SK-N-SH (cell line): ENCODE measurements around the gene SFMBT2. TPM values are rescaled to one million over a fixed set of nuclear protein-coding genes. Genes with fewer than 3 reads are reported as not detected.

ENCODE experiments used
- CTCF ChIA-PET: fragments of 300-600, 350-600 bp; formaldehyde crosslinking; extraction: SDS; loops from one replicate; lab custom pipeline; 2021; lab: Yijun Ruan, JAX
- POLR2A ChIA-PET: fragments of 350-600 bp; sonication (Branson Sonifier 250); formaldehyde crosslinking; extraction: SDS; loops from one replicate; lab custom pipeline; 2020; ENCODE audit warnings: antibody characterized with exemption, inconsistent platforms; lab: Yijun Ruan, JAX
- DNase-seq: peaks from one replicate; pipeline ENCODE4 v3.0.0; 2012
- H2AFZ ChIP-seq: fragments of 200-600 bp; sonication (generic); 2 replicates; pipeline ENCODE4 v1.8.1; 2016; ENCODE audit warnings: antibody characterized with exemption, mild to moderate bottlenecking, low read depth
- H3F3A ChIP-seq: fragments of 200-600 bp; sonication (generic); replicated peaks from 2 replicates; pipeline ENCODE3; 2016; ENCODE audit warnings: antibody characterized with exemption, mild to moderate bottlenecking; ENCODE audit not compliant: insufficient read depth
- H3K27ac ChIP-seq, 2 experiments: fragments of 200-500 bp in 1 of 2; fragments of 200-600 bp in 1 of 2; sonication (Bioruptor generic) in 1 of 2; sonication (generic), shearing (Covaris generic) in 1 of 2; 2 replicates each; pipeline versions ENCODE4 v1.5.1 to v1.6.1; 2014 to 2016; ENCODE audit warnings: low read depth in 2 of 2, inconsistent platforms in 1 of 2, low read length in 1 of 2, mild to moderate bottlenecking in 1 of 2, mixed read lengths in 1 of 2
- H3K27me3 ChIP-seq: fragments of 200-600 bp; sonication (generic), shearing (Covaris generic); 2 replicates; pipeline ENCODE4 v1.6.1; 2016; ENCODE audit warnings: mixed run types; ENCODE audit not compliant: insufficient read depth
- H3K36me3 ChIP-seq, 2 experiments: fragments of 200-500 bp in 1 of 2; fragments of 200-600 bp in 1 of 2; sonication (Bioruptor generic) in 1 of 2; sonication (generic) in 1 of 2; replicated peaks in 1 of 2; 2 replicates each; pipeline versions ENCODE3 to v1.5.1; 2014 to 2016; ENCODE audit warnings: low read length in 1 of 2, mild to moderate bottlenecking in 1 of 2; ENCODE audit not compliant: insufficient read depth in 2 of 2, control insufficient read depth in 1 of 2
- H3K4me1 ChIP-seq, 2 experiments: fragments of 200-500 bp in 1 of 2; fragments of 200-600 bp in 1 of 2; sonication (Bioruptor generic) in 1 of 2; sonication (generic), shearing (Covaris generic) in 1 of 2; 2 replicates each; pipeline versions ENCODE4 v1.5.1 to v1.6.1; 2014 to 2016; ENCODE audit warnings: low read depth in 1 of 2, low read length in 1 of 2, mixed run types in 1 of 2; ENCODE audit not compliant: insufficient read depth in 2 of 2, control insufficient read depth in 1 of 2
- H3K4me2 ChIP-seq: fragments of 200-600 bp; sonication (generic), shearing (Covaris generic); 2 replicates; pipeline ENCODE4 v1.6.1; 2017; ENCODE audit warnings: mixed run types
- H3K4me3 ChIP-seq, 2 experiments: fragments of 200-500 bp in 1 of 2; fragments of 200-600 bp in 1 of 2; sonication (Bioruptor generic) in 1 of 2; sonication (generic), shearing (Covaris generic) in 1 of 2; 2 replicates each; pipeline versions ENCODE4 v1.5.1 to v1.8.1; 2014 to 2016; ENCODE audit warnings: low read depth in 2 of 2, inconsistent platforms in 1 of 2, low read length in 1 of 2, mild to moderate bottlenecking in 1 of 2, mixed read lengths in 1 of 2, moderate library complexity in 1 of 2
- H3K79me2 ChIP-seq: fragments of 200-600 bp; sonication (generic); 2 replicates; pipeline ENCODE4 v1.8.1; 2017; ENCODE audit warnings: mild to moderate bottlenecking; ENCODE audit not compliant: insufficient read depth
- H3K9ac ChIP-seq: fragments of 200-600 bp; sonication (generic); 2 replicates; pipeline ENCODE4 v1.6.1; 2017; ENCODE audit warnings: mixed run types
- H3K9me2 ChIP-seq: fragments of 200-600 bp; sonication (generic); 2 replicates; pipeline ENCODE4 v1.6.1; 2017; ENCODE audit warnings: mixed run types
- H3K9me3 ChIP-seq: fragments of 200-600 bp; sonication (generic); 2 replicates; pipeline ENCODE4 v1.6.1; 2017; ENCODE audit warnings: mixed run types, mild to moderate bottlenecking, moderate library complexity
- H4K20me1 ChIP-seq: fragments of 200-600 bp; sonication (generic); 2 replicates; pipeline ENCODE4 v1.6.1; 2017; ENCODE audit warnings: mild to moderate bottlenecking, mixed run types; ENCODE audit not compliant: insufficient read depth
- CHD2 ChIP-seq: fragments of 150-350 bp; IDR thresholded peaks from 2 replicates; pipeline ENCODE4 v1.6.1; 2018; ENCODE audit warnings: low read length; ENCODE audit not compliant: partially characterized antibody
- ELF1 ChIP-seq: IDR thresholded peaks from 2 replicates; pipeline ENCODE4 v1.4.0; 2012
- FOXM1 ChIP-seq: IDR thresholded peaks from 2 replicates; pipeline ENCODE4 v1.4.0; 2012; ENCODE audit warnings: low read depth, mild to moderate bottlenecking
- JUND ChIP-seq: IDR thresholded peaks from 2 replicates; pipeline ENCODE4 v1.4.0; 2012
- MXI1 ChIP-seq: IDR thresholded peaks from 2 replicates; pipeline ENCODE4 v1.6.1; 2012; ENCODE audit warnings: mild to moderate bottlenecking, low read depth, low read length, improper control_type of control experiment
- NFIC ChIP-seq: IDR thresholded peaks from 2 replicates; pipeline ENCODE4 v1.4.0; 2012; ENCODE audit warnings: borderline replicate concordance
- POLR2AphosphoS5 ChIP-seq: IDR thresholded peaks from 2 replicates; pipeline ENCODE4 v1.6.1; 2012; ENCODE audit warnings: low read depth, low read length
- RAD21 ChIP-seq: IDR thresholded peaks from 2 replicates; pipeline ENCODE4 v1.6.1; 2012; ENCODE audit warnings: mild to moderate bottlenecking, low read length
- RXRA ChIP-seq: IDR thresholded peaks from 2 replicates; pipeline ENCODE4 v1.4.0; 2012; ENCODE audit warnings: low read depth, mild to moderate bottlenecking, borderline replicate concordance
- TCF12 ChIP-seq: IDR thresholded peaks from 2 replicates; pipeline ENCODE4 v1.4.0; 2012
- YY1 ChIP-seq: IDR thresholded peaks from 2 replicates; pipeline ENCODE4 v1.4.0; 2012; ENCODE audit warnings: low read depth, mild to moderate bottlenecking
- WGBS: methylation state at CpG from one replicate; pipeline ENCODE4 v1.1.6; 2017; ENCODE audit warnings: low lambda C conversion rate; 5-methylcytosine and 5-hydroxymethylcytosine counted together
- polyA plus RNA-seq, 3 experiments: library from polyadenylated mRNA; depleted of rRNA; stranded (reverse); fragments of >200 nt; gene quantifications; 2 replicates each; pipeline ENCODE4 v1.2.3, GENCODE V29; 2012
- TF ChIP-seq, protein P1 (sequence below): IDR thresholded peaks from 2 replicates; pipeline ENCODE4 v1.4.0; 2012; ENCODE audit warnings: low read depth
- TF ChIP-seq, protein P2 (sequence below): IDR thresholded peaks from 2 replicates; pipeline ENCODE4 v1.6.1; 2012; ENCODE audit warnings: mild to moderate bottlenecking, low read depth, low read length, moderate library complexity
- TF ChIP-seq, protein P3 (sequence below): fragments of 200-600 bp; sonication (generic); IDR thresholded peaks from 2 replicates; pipeline ENCODE4 v1.6.1; 2017; ENCODE audit warnings: antibody characterized with exemption, mild to moderate bottlenecking, moderate library complexity
- TF ChIP-seq, protein P4 (sequence below): fragments of 150-350 bp; IDR thresholded peaks from 2 replicates; pipeline ENCODE4 v1.6.1; 2017; ENCODE audit warnings: antibody characterized with exemption, low read length, low read depth, borderline replicate concordance
- TF ChIP-seq, protein P5 (sequence below): IDR thresholded peaks from 2 replicates; pipeline ENCODE4 v1.4.0; 2012; ENCODE audit warnings: low read depth, borderline replicate concordance
- TF ChIP-seq, protein P6 (sequence below): IDR thresholded peaks from 2 replicates; pipeline ENCODE4 v1.4.0; 2012; ENCODE audit warnings: low read depth, borderline replicate concordance

Gene SFMBT2
- polyA plus RNA-seq, 1 of the 3 experiments (the other 2 are of a cell fraction), result 0.20 TPM

DNA sequence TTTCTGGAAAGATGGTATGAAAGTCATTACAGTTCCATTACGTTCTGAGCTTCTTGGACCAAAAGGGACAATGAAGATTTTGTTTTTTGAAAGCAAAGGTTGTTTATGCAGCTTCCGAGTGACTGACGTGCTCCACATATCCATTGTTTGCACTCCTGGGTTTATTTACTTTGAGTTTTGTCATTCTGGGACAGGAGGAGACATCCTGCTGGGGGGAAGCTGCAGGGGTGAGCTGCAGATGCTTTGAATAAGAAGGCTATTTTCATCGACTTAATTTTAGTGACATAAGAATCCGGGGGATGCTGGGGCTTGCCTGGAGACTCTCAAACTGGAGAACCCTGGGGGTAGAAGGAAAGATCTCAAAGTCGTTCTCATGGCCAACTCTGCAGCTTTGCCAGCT is 12.7 kb upstream of the SFMBT2 start:
- TF ChIP-seq TCF12, result no peak
- Histone ChIP-seq H3K9me2 (no peaks in the 10 kb centered on the region), H2AFZ (no peak overlapping the region), H3K27ac (no peak overlapping the region), H3K9me3 (no peaks in the 10 kb centered on the region), H3K79me2 (no peaks in the 10 kb centered on the region), H4K20me1 (no peaks in the 10 kb centered on the region), H3K27me3 (no peaks in the 10 kb centered on the region; the same call in 1 of the 2 replicates), H3F3A (no peaks in the 10 kb centered on the region), H3K4me3 (no peak overlapping the region), H3K9ac (no peak overlapping the region), H3K4me2 (no peak overlapping the region), H3K4me1 (no peaks in the 10 kb centered on the region), H3K36me3 (no peaks in the 10 kb centered on the region)
- POLR2A ChIA-PET, result no interaction called here
- 25% methylated on average over 6 of the region's 6 CpGs for WGBS
- CTCF ChIA-PET, result interaction anchor here (0.9 kb wide), 1 partner anchor 12 kb away, joined by 4 read pairs; no protein-coding TSS in a partner anchor
- DNase-seq, result no peak

DNA sequence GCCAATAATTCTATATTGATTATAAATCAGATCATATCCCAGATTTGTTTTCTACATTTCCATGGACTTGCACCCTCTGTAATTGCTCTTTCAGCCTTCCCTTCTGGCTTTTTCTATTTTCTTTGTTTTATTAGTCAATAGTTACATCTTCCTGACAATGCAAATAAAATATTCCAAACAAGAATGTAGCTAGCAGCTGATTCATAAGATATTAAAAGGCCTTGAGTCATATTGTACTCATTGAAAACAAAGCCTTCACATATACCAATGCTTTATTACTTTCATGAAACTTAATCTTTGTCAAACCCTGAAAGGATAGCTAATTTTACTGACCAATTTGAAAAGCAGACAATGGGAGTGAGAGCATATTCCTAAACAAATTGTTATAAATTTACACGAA is 10.7 kb upstream of the SFMBT2 start:
- no peaks in the 10 kb centered on the region for H3K4me1 ChIP-seq
- H3K27ac ChIP-seq, result no peak overlapping the region
- H3K9ac ChIP-seq, result no peak overlapping the region
- H3K27me3 ChIP-seq, result no peaks in the 10 kb centered on the region; the same call in 1 of the 2 replicates
- no peaks in the 10 kb centered on the region for H4K20me1 ChIP-seq
- no peak overlapping the region for H3K4me2 ChIP-seq
- H3K9me2 ChIP-seq, result no peaks in the 10 kb centered on the region
- 7% methylated on average over 1 of the region's 1 CpG for whole genome bisulfite sequencing
- no peaks in the 10 kb centered on the region for H3K36me3 ChIP-seq
- no peak overlapping the region for H3K4me3 ChIP-seq
- no peaks in the 10 kb centered on the region for H3K79me2 ChIP-seq
- CTCF ChIA-PET, result interaction anchor here (0.7 to 5.8 kb wide), 4 partner anchors 301 to 504 kb away, joined by 3 to 37 read pairs (median 7); no protein-coding TSS in a partner anchor
- no peak for DNase-seq
- no peaks in the 10 kb centered on the region for H3K9me3 ChIP-seq
- no peak overlapping the region for H2AFZ ChIP-seq
- TF ChIP-seq TCF12 (no peak), RXRA (no peak), FOXM1 (no peak), MXI1 (no peak), RAD21 (no peak), POLR2AphosphoS5 (no peak), YY1 (no peak), NFIC (no peak), ELF1 (no peak), JUND (no peak), CHD2 (no peak)
- TF ChIP-seq, protein P1, sequence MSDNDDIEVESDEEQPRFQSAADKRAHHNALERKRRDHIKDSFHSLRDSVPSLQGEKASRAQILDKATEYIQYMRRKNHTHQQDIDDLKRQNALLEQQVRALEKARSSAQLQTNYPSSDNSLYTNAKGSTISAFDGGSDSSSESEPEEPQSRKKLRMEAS, result no peak
- TF ChIP-seq, protein P2, sequence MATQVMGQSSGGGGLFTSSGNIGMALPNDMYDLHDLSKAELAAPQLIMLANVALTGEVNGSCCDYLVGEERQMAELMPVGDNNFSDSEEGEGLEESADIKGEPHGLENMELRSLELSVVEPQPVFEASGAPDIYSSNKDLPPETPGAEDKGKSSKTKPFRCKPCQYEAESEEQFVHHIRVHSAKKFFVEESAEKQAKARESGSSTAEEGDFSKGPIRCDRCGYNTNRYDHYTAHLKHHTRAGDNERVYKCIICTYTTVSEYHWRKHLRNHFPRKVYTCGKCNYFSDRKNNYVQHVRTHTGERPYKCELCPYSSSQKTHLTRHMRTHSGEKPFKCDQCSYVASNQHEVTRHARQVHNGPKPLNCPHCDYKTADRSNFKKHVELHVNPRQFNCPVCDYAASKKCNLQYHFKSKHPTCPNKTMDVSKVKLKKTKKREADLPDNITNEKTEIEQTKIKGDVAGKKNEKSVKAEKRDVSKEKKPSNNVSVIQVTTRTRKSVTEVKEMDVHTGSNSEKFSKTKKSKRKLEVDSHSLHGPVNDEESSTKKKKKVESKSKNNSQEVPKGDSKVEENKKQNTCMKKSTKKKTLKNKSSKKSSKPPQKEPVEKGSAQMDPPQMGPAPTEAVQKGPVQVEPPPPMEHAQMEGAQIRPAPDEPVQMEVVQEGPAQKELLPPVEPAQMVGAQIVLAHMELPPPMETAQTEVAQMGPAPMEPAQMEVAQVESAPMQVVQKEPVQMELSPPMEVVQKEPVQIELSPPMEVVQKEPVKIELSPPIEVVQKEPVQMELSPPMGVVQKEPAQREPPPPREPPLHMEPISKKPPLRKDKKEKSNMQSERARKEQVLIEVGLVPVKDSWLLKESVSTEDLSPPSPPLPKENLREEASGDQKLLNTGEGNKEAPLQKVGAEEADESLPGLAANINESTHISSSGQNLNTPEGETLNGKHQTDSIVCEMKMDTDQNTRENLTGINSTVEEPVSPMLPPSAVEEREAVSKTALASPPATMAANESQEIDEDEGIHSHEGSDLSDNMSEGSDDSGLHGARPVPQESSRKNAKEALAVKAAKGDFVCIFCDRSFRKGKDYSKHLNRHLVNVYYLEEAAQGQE, result no peak
- TF ChIP-seq, protein P3, sequence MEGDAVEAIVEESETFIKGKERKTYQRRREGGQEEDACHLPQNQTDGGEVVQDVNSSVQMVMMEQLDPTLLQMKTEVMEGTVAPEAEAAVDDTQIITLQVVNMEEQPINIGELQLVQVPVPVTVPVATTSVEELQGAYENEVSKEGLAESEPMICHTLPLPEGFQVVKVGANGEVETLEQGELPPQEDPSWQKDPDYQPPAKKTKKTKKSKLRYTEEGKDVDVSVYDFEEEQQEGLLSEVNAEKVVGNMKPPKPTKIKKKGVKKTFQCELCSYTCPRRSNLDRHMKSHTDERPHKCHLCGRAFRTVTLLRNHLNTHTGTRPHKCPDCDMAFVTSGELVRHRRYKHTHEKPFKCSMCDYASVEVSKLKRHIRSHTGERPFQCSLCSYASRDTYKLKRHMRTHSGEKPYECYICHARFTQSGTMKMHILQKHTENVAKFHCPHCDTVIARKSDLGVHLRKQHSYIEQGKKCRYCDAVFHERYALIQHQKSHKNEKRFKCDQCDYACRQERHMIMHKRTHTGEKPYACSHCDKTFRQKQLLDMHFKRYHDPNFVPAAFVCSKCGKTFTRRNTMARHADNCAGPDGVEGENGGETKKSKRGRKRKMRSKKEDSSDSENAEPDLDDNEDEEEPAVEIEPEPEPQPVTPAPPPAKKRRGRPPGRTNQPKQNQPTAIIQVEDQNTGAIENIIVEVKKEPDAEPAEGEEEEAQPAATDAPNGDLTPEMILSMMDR, result no peak
- TF ChIP-seq, protein P4, sequence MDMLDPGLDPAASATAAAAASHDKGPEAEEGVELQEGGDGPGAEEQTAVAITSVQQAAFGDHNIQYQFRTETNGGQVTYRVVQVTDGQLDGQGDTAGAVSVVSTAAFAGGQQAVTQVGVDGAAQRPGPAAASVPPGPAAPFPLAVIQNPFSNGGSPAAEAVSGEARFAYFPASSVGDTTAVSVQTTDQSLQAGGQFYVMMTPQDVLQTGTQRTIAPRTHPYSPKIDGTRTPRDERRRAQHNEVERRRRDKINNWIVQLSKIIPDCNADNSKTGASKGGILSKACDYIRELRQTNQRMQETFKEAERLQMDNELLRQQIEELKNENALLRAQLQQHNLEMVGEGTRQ, result no peak
- TF ChIP-seq, protein P5, sequence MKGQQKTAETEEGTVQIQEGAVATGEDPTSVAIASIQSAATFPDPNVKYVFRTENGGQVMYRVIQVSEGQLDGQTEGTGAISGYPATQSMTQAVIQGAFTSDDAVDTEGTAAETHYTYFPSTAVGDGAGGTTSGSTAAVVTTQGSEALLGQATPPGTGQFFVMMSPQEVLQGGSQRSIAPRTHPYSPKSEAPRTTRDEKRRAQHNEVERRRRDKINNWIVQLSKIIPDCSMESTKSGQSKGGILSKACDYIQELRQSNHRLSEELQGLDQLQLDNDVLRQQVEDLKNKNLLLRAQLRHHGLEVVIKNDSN, result no peak
- TF ChIP-seq, protein P6, sequence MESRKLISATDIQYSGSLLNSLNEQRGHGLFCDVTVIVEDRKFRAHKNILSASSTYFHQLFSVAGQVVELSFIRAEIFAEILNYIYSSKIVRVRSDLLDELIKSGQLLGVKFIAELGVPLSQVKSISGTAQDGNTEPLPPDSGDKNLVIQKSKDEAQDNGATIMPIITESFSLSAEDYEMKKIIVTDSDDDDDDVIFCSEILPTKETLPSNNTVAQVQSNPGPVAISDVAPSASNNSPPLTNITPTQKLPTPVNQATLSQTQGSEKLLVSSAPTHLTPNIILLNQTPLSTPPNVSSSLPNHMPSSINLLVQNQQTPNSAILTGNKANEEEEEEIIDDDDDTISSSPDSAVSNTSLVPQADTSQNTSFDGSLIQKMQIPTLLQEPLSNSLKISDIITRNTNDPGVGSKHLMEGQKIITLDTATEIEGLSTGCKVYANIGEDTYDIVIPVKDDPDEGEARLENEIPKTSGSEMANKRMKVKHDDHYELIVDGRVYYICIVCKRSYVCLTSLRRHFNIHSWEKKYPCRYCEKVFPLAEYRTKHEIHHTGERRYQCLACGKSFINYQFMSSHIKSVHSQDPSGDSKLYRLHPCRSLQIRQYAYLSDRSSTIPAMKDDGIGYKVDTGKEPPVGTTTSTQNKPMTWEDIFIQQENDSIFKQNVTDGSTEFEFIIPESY, result no peak
- TF ChIP-seq, all 33 proteins: peak for 0
- H3F3A ChIP-seq, result no peaks in the 10 kb centered on the region
- POLR2A ChIA-PET, result no interaction called here
